ENCODE results near the gene ZNF30.

ZNF30 gene

DNA sequence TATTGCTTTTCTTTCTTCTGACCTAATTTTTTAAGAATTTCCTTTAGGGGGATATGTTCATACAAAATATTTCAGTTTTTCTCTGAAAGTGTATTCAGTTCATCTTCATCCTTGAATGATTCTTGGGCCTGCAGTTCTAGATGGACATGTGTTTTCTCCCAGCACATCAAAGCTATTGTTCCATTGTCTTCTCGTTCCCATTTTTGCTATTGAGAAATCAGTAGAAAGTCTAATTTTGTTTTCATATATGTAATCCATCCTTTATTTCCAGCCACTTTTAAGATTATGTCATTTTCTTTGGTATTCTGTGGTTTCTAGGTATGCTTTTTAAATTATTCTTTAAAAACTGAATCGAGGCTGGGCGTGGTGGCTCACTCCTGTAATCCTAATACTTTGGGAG, 57.6 kb downstream of the ZNF30 start:
- no peak for DNase-seq (ENCODE audit: low read depth, low spot score)
- CTCF ChIA-PET = interaction anchor here (0.7 to 2.7 kb wide), 3 partner anchors 10 to 27 kb away, joined by 3 to 15 read pairs (median 4); no protein-coding TSS in a partner anchor
- H3K4me3 ChIP-seq (ENCODE audit: low read depth, low read length) = no peak overlapping the region
- TF ChIP-seq, protein P1, sequence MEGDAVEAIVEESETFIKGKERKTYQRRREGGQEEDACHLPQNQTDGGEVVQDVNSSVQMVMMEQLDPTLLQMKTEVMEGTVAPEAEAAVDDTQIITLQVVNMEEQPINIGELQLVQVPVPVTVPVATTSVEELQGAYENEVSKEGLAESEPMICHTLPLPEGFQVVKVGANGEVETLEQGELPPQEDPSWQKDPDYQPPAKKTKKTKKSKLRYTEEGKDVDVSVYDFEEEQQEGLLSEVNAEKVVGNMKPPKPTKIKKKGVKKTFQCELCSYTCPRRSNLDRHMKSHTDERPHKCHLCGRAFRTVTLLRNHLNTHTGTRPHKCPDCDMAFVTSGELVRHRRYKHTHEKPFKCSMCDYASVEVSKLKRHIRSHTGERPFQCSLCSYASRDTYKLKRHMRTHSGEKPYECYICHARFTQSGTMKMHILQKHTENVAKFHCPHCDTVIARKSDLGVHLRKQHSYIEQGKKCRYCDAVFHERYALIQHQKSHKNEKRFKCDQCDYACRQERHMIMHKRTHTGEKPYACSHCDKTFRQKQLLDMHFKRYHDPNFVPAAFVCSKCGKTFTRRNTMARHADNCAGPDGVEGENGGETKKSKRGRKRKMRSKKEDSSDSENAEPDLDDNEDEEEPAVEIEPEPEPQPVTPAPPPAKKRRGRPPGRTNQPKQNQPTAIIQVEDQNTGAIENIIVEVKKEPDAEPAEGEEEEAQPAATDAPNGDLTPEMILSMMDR (IDR thresholded peaks at IDR 0.05; ENCODE audit: insufficient read depth, low read length, missing control alignments) = no peak
- POLR2A ChIA-PET = no interaction called here

- TF ChIP-seq, protein P1 (IDR thresholded peaks at IDR 0.05; ENCODE audit: insufficient read depth, low read length, missing control alignments) = no peak
- ChIA-PET POLR2A (no interaction called here), CTCF (interaction anchor here (0.9 to 3.0 kb wide), 4 partner anchors 12 to 150 kb away, joined by 3 to 19 read pairs (median 10); no protein-coding TSS in a partner anchor)
- DNase-seq (ENCODE audit: low read depth, low spot score) = no peak
- H3K4me3 ChIP-seq (ENCODE audit: low read depth, low read length) = no peak overlapping the region
Measured at GRCh38 chr19:34985249-34986022, 58.7 kb downstream of the ZNF30 start.

DNA sequence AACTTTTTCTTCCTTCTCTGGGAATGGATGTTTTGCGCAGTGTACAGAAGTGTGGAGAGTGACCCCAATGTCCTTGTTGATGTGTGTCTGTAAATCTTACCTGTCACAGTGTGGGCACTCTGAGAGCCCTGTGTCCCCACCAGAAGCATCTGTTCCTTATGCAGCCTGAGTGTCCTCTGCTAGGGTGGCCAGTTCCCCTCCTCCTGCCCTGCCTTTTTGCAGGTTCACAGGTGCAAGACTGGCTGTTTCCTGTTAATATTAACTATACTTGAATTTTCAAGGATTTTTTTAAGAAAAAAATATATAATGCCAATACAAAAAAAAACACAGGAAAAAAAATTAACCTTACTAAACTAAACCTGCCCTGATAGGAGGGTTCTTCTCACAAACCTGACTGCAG, 61.4 kb downstream of the ZNF30 start:
- TF ChIP-seq, protein P1 (IDR thresholded peaks at IDR 0.05; ENCODE audit: insufficient read depth, low read length, missing control alignments) = no peak
- CTCF ChIA-PET = no interaction called here
- POLR2A ChIA-PET = no interaction called here
- DNase-seq (ENCODE audit: low read depth, low spot score) = no peak
- no peak overlapping the region for H3K4me3 ChIP-seq (ENCODE audit: low read depth, low read length)

DNA sequence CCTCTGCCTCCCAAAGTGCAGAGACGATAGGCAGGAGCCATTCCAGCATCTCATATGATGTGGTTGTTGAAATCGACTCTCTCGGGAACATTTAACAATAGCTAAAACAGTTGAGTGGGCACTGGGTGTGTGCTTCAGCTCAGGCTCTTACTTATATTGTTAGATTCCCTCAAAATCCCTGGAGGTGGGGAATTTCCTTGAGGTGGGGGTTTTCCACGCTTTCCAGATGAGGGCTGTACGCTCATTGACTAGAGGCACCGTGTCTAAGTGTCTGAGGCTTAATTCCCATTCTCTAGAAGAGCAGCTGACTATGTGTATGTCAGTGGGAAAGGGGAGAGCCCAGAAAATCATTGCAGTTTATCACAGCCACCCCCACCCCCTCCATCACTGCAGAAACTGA, 62.6 kb downstream of the ZNF30 start:
- CTCF ChIA-PET = interaction anchor here (1.6 to 2.3 kb wide), 2 partner anchors 15 to 17 kb away, joined by 5 to 8 read pairs; no protein-coding TSS in a partner anchor
- H3K4me3 ChIP-seq (ENCODE audit: low read depth, low read length) = no peak overlapping the region
- POLR2A ChIA-PET = interaction anchor here (0.6 kb wide), 1 partner anchor 923 kb away, joined by 3 read pairs; no protein-coding TSS in a partner anchor
- DNase-seq (ENCODE audit: low read depth, low spot score) = no peak
- TF ChIP-seq, protein P1 (IDR thresholded peaks at IDR 0.05; ENCODE audit: insufficient read depth, low read length, missing control alignments) = no peak

- no peak for DNase-seq (ENCODE audit: low read depth, low spot score)
- CTCF ChIA-PET = interaction anchor here (1.1 to 2.3 kb wide), 3 partner anchors 16 to 18 kb away, joined by 3 to 8 read pairs (median 5); no protein-coding TSS in a partner anchor
- TF ChIP-seq, protein P1 (IDR thresholded peaks at IDR 0.05; ENCODE audit: insufficient read depth, low read length, missing control alignments) = no peak
- no peak overlapping the region for H3K4me3 ChIP-seq (ENCODE audit: low read depth, low read length)
- POLR2A ChIA-PET = no interaction called here
Measured at GRCh38 chr19:34990578-34991192, 64.0 kb downstream of the ZNF30 start.

Measured in AG04449 (cell line).